K562 (cell line): Measurements from ENCODE around the gene PI4KA. TPM values are rescaled to one million over a fixed set of nuclear protein-coding genes. Genes with fewer than 3 reads are reported as not detected.

Source experiments
- ATAC-seq: fragments of 200-7000 bp; cut with Tn5 transposase; 3 replicates; pipeline ENCODE4 v1.9.1; 2020; ENCODE audit warnings: moderate library complexity
- BruUV-seq: library from RNA; stranded (reverse); fragments of 400-500 nt; replicated peaks from 2 replicates; lab custom pipeline; 2021; lab: Mats Ljungman, UMichigan
- CTCF ChIA-PET: fragments of 300-600 bp; formaldehyde crosslinking; extraction: SDS; loops from one replicate; lab custom pipeline; 2021; ENCODE audit warnings: low intra/inter-chr PET ratio; lab: Yijun Ruan, JAX
- POLR2A ChIA-PET: fragments of 300-600, 350-650 bp; sonication (Branson Sonifier 250); formaldehyde crosslinking; extraction: SDS; loops from one replicate; lab custom pipeline; 2021; ENCODE audit warnings: antibody characterized with exemption, inconsistent platforms; lab: Yijun Ruan, JAX
- DNase-seq, 4 experiments: peaks; one replicate each; pipeline versions ENCODE4 v3.0.0 to v3.0.0-alpha.2; 2011 to 2018; ENCODE audit warnings: low spot score in 3 of 4, mixed read lengths in 3 of 4; ENCODE audit errors: extremely low read depth in 1 of 4
- FAIRE-seq: peaks from 2 replicates; lab custom pipeline; 2011; peaks lifted over from hg19 to GRCh38; lab: Jason Lieb, UNC
- H2AFZ ChIP-seq: 2 replicates; pipeline ENCODE4 v1.6.0; 2011; ENCODE audit warnings: low read depth, low read length, control low read depth, inconsistent platforms
- H3K27ac ChIP-seq: fragments of 200-600 bp; 3 replicates; pipeline ENCODE4 v1.8.0; 2011; ENCODE audit warnings: low read depth, mild to moderate bottlenecking, control low read depth, inconsistent platforms, low read length, moderate library complexity, mixed read lengths; ENCODE audit errors: extremely low read depth
- H3K27me3 ChIP-seq, 2 experiments: fragments of 300-600 bp in 1 of 2; 2 replicates in 1 of 2; 3 replicates in 1 of 2; pipeline versions ENCODE4 v1.6.0 to v1.8.0; 2011; ENCODE audit warnings: inconsistent platforms in 2 of 2, low read length in 2 of 2, mild to moderate bottlenecking in 1 of 2, mixed read lengths in 1 of 2, moderate library complexity in 1 of 2; ENCODE audit not compliant: control insufficient read depth in 2 of 2, insufficient read depth in 2 of 2
- H3K36me3 ChIP-seq: fragments of 300-600 bp; 3 replicates; pipeline ENCODE4 v1.8.0; 2011; ENCODE audit warnings: mild to moderate bottlenecking, low read length, inconsistent platforms; ENCODE audit not compliant: control insufficient read depth, insufficient read depth
- H3K4me1 ChIP-seq, 2 experiments: fragments of 200-600 bp in 1 of 2; replicated peaks in 1 of 2; 2 replicates in 1 of 2; 3 replicates in 1 of 2; pipeline versions ENCODE4 v1.5.1 to v1.8.0; 2011; ENCODE audit warnings: inconsistent platforms in 2 of 2, low read length in 2 of 2, mild to moderate bottlenecking in 1 of 2, mixed read lengths in 1 of 2, moderate library complexity in 1 of 2; ENCODE audit not compliant: control insufficient read depth in 2 of 2, insufficient read depth in 2 of 2
- H3K4me2 ChIP-seq: 2 replicates; pipeline ENCODE4 v1.6.1; 2011; ENCODE audit warnings: low read length, control low read depth, inconsistent platforms, mixed read lengths; ENCODE audit not compliant: insufficient read depth
- H3K4me3 ChIP-seq: fragments of 200-600 bp; sonication (generic), shearing (Covaris generic); 2 replicates; pipeline ENCODE4 v1.5.1; 2016; ENCODE audit warnings: control low read depth, inconsistent platforms
- H3K79me2 ChIP-seq: fragments of 200-600 bp; 3 replicates; pipeline ENCODE4 v1.8.0; 2011; ENCODE audit warnings: low read length, inconsistent platforms; ENCODE audit not compliant: control insufficient read depth, insufficient read depth
- H3K9ac ChIP-seq, 2 experiments: 2 replicates each; pipeline versions ENCODE4 v1.6.0 to v1.6.1; 2011; ENCODE audit warnings: low read depth in 2 of 2, low read length in 2 of 2, control low read depth in 1 of 2, inconsistent platforms in 1 of 2, mild to moderate bottlenecking in 1 of 2, mixed read lengths in 1 of 2; ENCODE audit not compliant: insufficient read depth in 1 of 2
- H3K9me1 ChIP-seq: one replicate; pipeline ENCODE4 v1.6.0; 2011; ENCODE audit warnings: inconsistent platforms, mild to moderate bottlenecking, low read length, moderate library complexity; ENCODE audit not compliant: control insufficient read depth, insufficient read depth
- H3K9me3 ChIP-seq: replicated peaks from 2 replicates; pipeline ENCODE4 v1.5.1; 2011; ENCODE audit warnings: low read depth, low read length, inconsistent platforms; ENCODE audit not compliant: control insufficient read depth, insufficient read depth
- H4K20me1 ChIP-seq: replicated peaks from 2 replicates; pipeline ENCODE4 v1.6.1; 2011; ENCODE audit warnings: low read length, inconsistent platforms, mixed read lengths; ENCODE audit not compliant: control insufficient read depth, insufficient read depth
- ARNT ChIP-seq, 2 experiments: fragments of 450-650 bp; IDR thresholded peaks; 2 replicates each; pipeline ENCODE4 v1.6.1; 2016; ENCODE audit warnings: mild to moderate bottlenecking in 1 of 2
- BRD9 ChIP-seq: fragments of 450-650 bp; IDR thresholded peaks from 2 replicates; pipeline ENCODE4 v1.6.1; 2018; ENCODE audit warnings: low read depth; ENCODE audit not compliant: partially characterized antibody
- CSDE1 ChIP-seq, 2 experiments: fragments of 450-650 bp; IDR thresholded peaks; 2 replicates each; pipeline ENCODE4 v1.6.1; 2016; ENCODE audit warnings: mild to moderate bottlenecking in 1 of 2
- DNMT1 ChIP-seq: fragments of 450-650 bp; IDR thresholded peaks from 2 replicates; pipeline ENCODE4 v1.6.1; 2016; ENCODE audit warnings: antibody characterized with exemption, mild to moderate bottlenecking
- EHMT2 ChIP-seq: fragments of 450-650 bp; IDR thresholded peaks from 2 replicates; pipeline ENCODE4 v1.6.1; 2018; ENCODE audit warnings: antibody characterized with exemption
- FOXK2 ChIP-seq, 2 experiments: fragments of 450-650 bp; IDR thresholded peaks in 1 of 2; conservative IDR thresholded peaks in 1 of 2; 2 replicates each; pipeline ENCODE4 v1.6.1; 2016; ENCODE audit warnings: low read depth in 2 of 2, mild to moderate bottlenecking in 1 of 2
- KHSRP ChIP-seq: fragments of 450-650 bp; IDR thresholded peaks from 2 replicates; pipeline ENCODE4 v1.6.1; 2017
- LEF1 ChIP-seq: fragments of 450-650 bp; IDR thresholded peaks from 2 replicates; pipeline ENCODE4 v1.6.1; 2016; ENCODE audit warnings: mild to moderate bottlenecking
- MCM3 ChIP-seq: fragments of 450-650 bp; IDR thresholded peaks from 2 replicates; pipeline ENCODE4 v1.6.1; 2016
- MCM7 ChIP-seq, 2 experiments: fragments of 450-650 bp; IDR thresholded peaks; 2 replicates each; pipeline ENCODE4 v1.6.1; 2016 to 2018
- MTA2 ChIP-seq: fragments of 450-650 bp; IDR thresholded peaks from 2 replicates; pipeline ENCODE4 v1.6.1; 2016; ENCODE audit warnings: low read depth
- NONO ChIP-seq, 2 experiments: fragments of 200-400 bp in 1 of 2; fragments of 450-650 bp in 1 of 2; formaldehyde crosslinking in 1 of 2; IDR thresholded peaks; 2 replicates each; pipeline ENCODE4 v1.6.1; 2017; ENCODE audit warnings: low read depth in 2 of 2, mild to moderate bottlenecking in 2 of 2, moderate library complexity in 2 of 2, low read length in 1 of 2
- OTX1 ChIP-seq: fragments of 450-650 bp; formaldehyde crosslinking; IDR thresholded peaks from 2 replicates; pipeline ENCODE4 v1.4.0; 2022; ENCODE audit warnings: mild to moderate bottlenecking
- PHB2 ChIP-seq: fragments of 450-650 bp; IDR thresholded peaks from 2 replicates; pipeline ENCODE4 v1.6.1; 2017; ENCODE audit warnings: low read depth
- SMARCA4 ChIP-seq: fragments of 450-650 bp; IDR thresholded peaks from 2 replicates; pipeline ENCODE4 v1.6.1; 2016
- TFE3 ChIP-seq: fragments of 450-650 bp; formaldehyde crosslinking; IDR thresholded peaks from 2 replicates; pipeline ENCODE4 v1.4.0; 2020; ENCODE audit warnings: mild to moderate bottlenecking, mixed read lengths
- THRAP3 ChIP-seq: fragments of 450-650 bp; IDR thresholded peaks from 2 replicates; pipeline ENCODE4 v1.6.1; 2016; ENCODE audit warnings: mild to moderate bottlenecking, inconsistent platforms, borderline replicate concordance
- TOE1 ChIP-seq, 2 experiments: fragments of 450-650 bp in 1 of 2; sonication (generic) in 1 of 2; formaldehyde crosslinking in 1 of 2; IDR thresholded peaks; 2 replicates each; pipeline versions ENCODE4 v1.7.1 to v1.8.0; 2016 to 2022; ENCODE audit warnings: borderline replicate concordance in 2 of 2, mild to moderate bottlenecking in 2 of 2, antibody characterized with exemption in 1 of 2, inconsistent platforms in 1 of 2, low read depth in 1 of 2, missing genetic modification reagents in 1 of 2, moderate library complexity in 1 of 2
- U2AF1 ChIP-seq: fragments of 200-400 bp; formaldehyde crosslinking; optimal IDR thresholded peaks from 2 replicates; pipeline ENCODE3; 2017; ENCODE audit warnings: mild to moderate bottlenecking, low read depth, low read length, moderate library complexity
- ZNF280B ChIP-seq: fragments of 250-450 bp; sonication (Bioruptor Pico); IDR thresholded peaks from 2 replicates; pipeline ENCODE4 v1.5.1; 2021; ENCODE audit warnings: mild to moderate bottlenecking
- ZNF655 ChIP-seq: fragments of 250-450 bp; sonication (Bioruptor Pico); IDR thresholded peaks from 2 replicates; pipeline ENCODE4 v1.5.0; 2021
- WGBS: fragments of 100-300 bp; shearing (Covaris generic); methylation state at CpG from one replicate; pipeline ENCODE4 v1.1.6; 2016; ENCODE audit warnings: low coverage, mixed read lengths; ENCODE audit not compliant: insufficient coverage; ENCODE audit errors: missing lambda C conversion rate; 5-methylcytosine and 5-hydroxymethylcytosine counted together
- in situ Hi-C: fragments of 300-500 bp; cut with MboI; formaldehyde crosslinking; loops from 4 replicates; pipeline ENCODE4 v1.15.0; 2018; ENCODE audit warnings: inconsistent platforms, mixed read lengths
- intact Hi-C: fragments of 100-400 bp; cut with micrococcal nuclease; formaldehyde crosslinking; loops from 2 replicates; pipeline ENCODE4 v1.14.2; 2022
- polyA plus RNA-seq, 8 experiments: library from polyadenylated mRNA; depleted of rRNA in 4 of 8; stranded (reverse) in 5 of 8; unstranded in 3 of 8; fragments of >200 nt; fragmentation: Nextera tagmentation in 2 of 8; fragmentation: Illumina TruSeq in 1 of 8; extraction: Ambion mirVana in 2 of 8; extraction: Trizol in 1 of 8; gene quantifications; 2 replicates each; pipeline versions ENCODE4 v1.2.1 to v1.2.3, GENCODE V29; 2011 to 2014; ENCODE audit warnings: inconsistent platforms in 1 of 8, missing spikeins in 1 of 8
- total RNA-seq, 7 experiments: library from RNA; depleted of rRNA in 6 of 7; stranded (reverse); fragments of >200 nt in 6 of 7; fragmentation: Illumina TruSeq in 2 of 7; extraction: Trizol in 2 of 7; gene quantifications; 2 replicates each; pipeline versions ENCODE4 v1.2.1 to v1.2.3, GENCODE V29; 2011 to 2021; ENCODE audit warnings: low replicate concordance in 1 of 7

PI4KA gene
- total and polyA plus RNA-seq, 9 of the 15 experiments (the other 6 are each of a cell fraction or from before 2014, with no cell fraction given), result 7.3 to 187 (median 84.7) TPM

GRCh38 chr22:20661473-20661872 is 197.1 kb downstream of the PI4KA start:
- no peaks in the 10 kb centered on the region; a peak in 1 of 5 replicates for H3K4me1 ChIP-seq
- no TSS peak for BruUV-seq
- 0 out of 2 replicates have a peak, but pooled peaks have one; percentile 17 for TF ChIP-seq LEF1
- peak; percentile 13; the same call in 1 of the 2 replicates for TF ChIP-seq EHMT2
- TF ChIP-seq OTX1 (CRISPR knock-in tag), result peak; percentile 88
- peak; percentile 42; the same call in 1 of the 2 replicates for TF ChIP-seq TOE1 (IDR thresholded peaks at IDR 0.05; ENCODE audit: borderline replicate concordance)
- no peak for TF ChIP-seq TOE1 (CRISPR knock-in tag; IDR thresholded peaks at IDR 0.05; ENCODE audit: borderline replicate concordance, low read depth)
- TF ChIP-seq ZNF655 (CRISPR knock-in tag), result 0 out of 2 replicates have a peak, but pooled peaks have one; percentile 63
- TF ChIP-seq MTA2, result peak; percentile 39; the same call in 1 of the 2 replicates
- 0 out of 2 replicates have a peak, but pooled peaks have one; percentile 11 for TF ChIP-seq SMARCA4
- TF ChIP-seq MCM3, result peak; percentile 29; the same call in 1 of the 2 replicates
- TF ChIP-seq KHSRP, result peak; percentile 74
- peak; percentile 54 for TF ChIP-seq U2AF1
- TF ChIP-seq MCM7 (IDR thresholded peaks at IDR 0.05), result 0 out of 4 replicates have a peak, but pooled peaks of 1 of the 2 experiments have one; percentile 25
- TF ChIP-seq CSDE1 (IDR thresholded peaks at IDR 0.05), result peak; percentile 57 to 61; a peak in 1 of 4 replicates
- TF ChIP-seq THRAP3, result peak; percentile 94
- 0 out of 4 replicates have a peak, but pooled peaks of 1 of the 2 experiments have one; percentile 28 for TF ChIP-seq FOXK2 (conservative IDR thresholded peaks at IDR 0.05 in 1 of 2, IDR thresholded peaks at IDR 0.05 in 1 of 2; ENCODE audit: low read depth in 2 of 2)
- TF ChIP-seq DNMT1, result peak; percentile 80; the same call in 1 of the 2 replicates
- TF ChIP-seq ARNT (IDR thresholded peaks at IDR 0.05), result peak in 1 of 2 experiments; percentile 24; a peak in 1 of 4 replicates
- TF ChIP-seq BRD9, result peak; percentile 68
- peak; percentile 76; the same call in 1 of the 2 replicates for TF ChIP-seq PHB2
- TF ChIP-seq ZNF280B (CRISPR knock-in tag), result no peak
- no peak for TF ChIP-seq TFE3 (CRISPR knock-in tag)
- peak in 1 of 2 experiments; percentile 58; a peak in 1 of 4 replicates for TF ChIP-seq NONO (IDR thresholded peaks at IDR 0.05; ENCODE audit: low read depth in 2 of 2, low read length in 1 of 2)

More at GRCh38 chr22:20661473-20661872, 197.1 kb downstream of the PI4KA start:
- CTCF ChIA-PET, result no interaction called here
- no peak overlapping the region for H2AFZ ChIP-seq
- intact Hi-C loops, result no loop called here
- no peak for DNase-seq
- H3K4me2 ChIP-seq, result no peak overlapping the region
- no peak overlapping the region for H3K9ac ChIP-seq
- H3K9me3 ChIP-seq, result peaks cover 8% of the 10 kb centered on the region; the same call in 1 of the 2 replicates
- no peaks in the 10 kb centered on the region for H3K9me1 ChIP-seq
- no peak for ATAC-seq
- H3K4me3 ChIP-seq, result no peak overlapping the region
- FAIRE-seq, result no peak
- H3K27me3 ChIP-seq, result peaks cover 34 to 37% of the 10 kb centered on the region in 2 experiments
- H3K27ac ChIP-seq, result no peak overlapping the region
- POLR2A ChIA-PET, result interaction anchor here (0.8 kb wide), 1 partner anchor 351 kb away, joined by 4 read pairs; no protein-coding TSS in a partner anchor
- no peaks in the 10 kb centered on the region for H3K36me3 ChIP-seq
- no peaks in the 10 kb centered on the region for H4K20me1 ChIP-seq
- in situ Hi-C loops, result no loop called here
- no peaks in the 10 kb centered on the region for H3K79me2 ChIP-seq
- WGBS, result 6% methylated on average over 1 of the region's 1 CpG
